ENCODE measurements around the gene ANKRD31.
A peak's percentile ranks its signal among the peaks of the same experiment; 100 is the strongest.

Gene ANKRD31

DNA sequence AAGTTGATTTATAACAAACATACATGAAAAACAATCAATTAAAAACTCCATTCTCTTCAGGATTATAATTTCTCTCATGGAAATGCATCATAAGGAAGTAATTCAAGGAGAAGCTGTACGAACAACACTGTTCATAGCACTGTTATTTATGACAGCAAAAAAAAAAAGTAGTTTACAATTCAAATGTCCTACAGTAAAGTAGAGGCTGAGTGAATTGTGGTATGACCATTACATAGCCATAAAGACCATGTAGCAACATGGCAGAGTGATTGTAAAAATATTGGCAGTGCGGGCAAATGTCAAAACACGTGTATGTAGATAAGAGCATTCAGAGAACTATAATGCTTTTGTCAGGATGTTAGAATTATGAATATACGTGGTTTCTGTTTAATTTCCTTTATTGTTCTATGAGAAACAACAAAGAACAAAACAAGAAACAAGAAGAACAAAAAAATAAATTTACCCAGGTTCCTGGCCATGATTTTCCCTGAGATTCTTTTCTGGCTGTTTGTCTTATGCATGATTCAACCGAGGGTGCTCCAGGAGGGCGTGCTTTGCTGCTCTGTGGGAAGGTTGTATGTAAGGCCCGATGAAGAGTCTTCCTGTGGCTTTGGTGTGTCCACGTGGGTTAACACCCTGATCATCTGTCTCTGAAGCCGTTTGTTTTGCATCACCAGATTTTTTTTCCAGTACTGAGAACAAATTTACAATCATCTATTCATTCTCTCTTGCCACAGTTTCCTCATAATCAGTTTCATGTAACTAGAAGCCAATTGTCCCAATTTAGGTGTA is 213.1 kb downstream of the ANKRD31 start:
- DNase-seq, result peak; percentile 23

DNA sequence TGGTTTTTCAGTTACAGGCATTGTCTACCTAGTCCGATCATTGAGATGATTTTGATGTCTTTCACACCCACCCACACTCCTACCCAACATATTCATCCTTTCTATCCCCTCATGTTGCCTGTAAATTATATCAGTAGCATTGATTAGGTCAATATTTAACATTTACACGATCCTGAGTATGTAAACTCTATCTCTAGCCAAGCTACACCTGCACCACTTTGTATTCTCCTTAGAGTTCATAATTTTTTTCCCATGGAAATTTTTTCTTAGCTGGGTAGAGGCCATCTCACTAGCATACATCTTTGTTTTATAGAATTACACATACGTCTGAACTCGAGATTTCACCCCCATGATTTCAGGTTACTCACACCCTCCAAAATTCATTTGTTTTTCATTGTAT is 214.9 kb downstream of the ANKRD31 start:
- DNase-seq, result no peak

DNA sequence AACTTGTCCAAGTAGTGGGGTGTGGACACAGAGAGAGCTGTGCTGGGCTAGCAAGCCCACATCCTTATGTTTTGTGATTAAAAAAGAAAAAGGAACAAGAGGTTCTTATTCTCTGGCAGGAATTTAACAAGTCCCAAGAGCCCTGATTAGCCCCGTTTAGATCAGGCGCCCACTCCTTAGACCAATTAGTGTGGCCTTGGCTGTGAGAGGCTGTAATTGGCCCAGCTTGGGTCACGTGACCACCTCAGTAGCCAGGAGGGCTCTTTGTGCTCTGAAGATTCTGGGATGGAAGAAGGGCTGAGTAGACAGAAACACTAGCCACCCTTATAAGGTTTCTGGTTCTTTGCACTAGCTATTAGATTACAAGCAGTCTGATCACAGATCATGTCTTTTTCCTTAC is 215.5 kb downstream of the ANKRD31 start:
- DNase-seq, result no peak

DNA sequence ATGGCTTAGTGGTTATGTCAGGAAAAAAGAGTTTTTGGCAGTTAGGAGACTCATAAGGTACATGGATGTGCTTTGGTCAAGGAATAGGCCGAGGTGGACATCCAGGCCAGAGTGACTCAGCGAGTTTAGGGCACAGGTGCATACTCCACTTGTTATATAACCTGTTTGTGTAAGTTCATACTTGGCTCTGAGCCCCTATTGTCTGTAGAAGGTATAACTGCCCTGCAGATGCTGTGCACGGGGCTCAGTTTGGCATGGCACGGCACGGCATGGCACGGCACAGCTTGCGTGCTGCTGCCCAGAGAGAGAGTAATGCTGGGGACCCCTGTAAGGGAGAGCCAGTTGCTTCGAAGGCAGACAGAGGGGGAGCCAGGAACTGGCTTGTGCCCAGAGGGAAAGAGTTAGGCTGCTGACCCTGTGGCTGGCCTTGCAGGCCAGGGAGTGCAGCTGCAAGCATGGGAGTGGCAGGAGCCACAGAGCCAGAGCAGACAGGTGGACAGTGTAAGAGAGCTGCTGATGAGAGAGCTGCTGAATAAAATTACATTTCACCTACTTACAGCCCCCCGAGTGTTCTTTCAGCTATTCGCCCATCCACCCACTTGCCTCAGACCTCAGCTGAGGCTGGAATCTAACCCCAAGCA is 216.5 kb downstream of the ANKRD31 start:
- no peak for DNase-seq

DNA sequence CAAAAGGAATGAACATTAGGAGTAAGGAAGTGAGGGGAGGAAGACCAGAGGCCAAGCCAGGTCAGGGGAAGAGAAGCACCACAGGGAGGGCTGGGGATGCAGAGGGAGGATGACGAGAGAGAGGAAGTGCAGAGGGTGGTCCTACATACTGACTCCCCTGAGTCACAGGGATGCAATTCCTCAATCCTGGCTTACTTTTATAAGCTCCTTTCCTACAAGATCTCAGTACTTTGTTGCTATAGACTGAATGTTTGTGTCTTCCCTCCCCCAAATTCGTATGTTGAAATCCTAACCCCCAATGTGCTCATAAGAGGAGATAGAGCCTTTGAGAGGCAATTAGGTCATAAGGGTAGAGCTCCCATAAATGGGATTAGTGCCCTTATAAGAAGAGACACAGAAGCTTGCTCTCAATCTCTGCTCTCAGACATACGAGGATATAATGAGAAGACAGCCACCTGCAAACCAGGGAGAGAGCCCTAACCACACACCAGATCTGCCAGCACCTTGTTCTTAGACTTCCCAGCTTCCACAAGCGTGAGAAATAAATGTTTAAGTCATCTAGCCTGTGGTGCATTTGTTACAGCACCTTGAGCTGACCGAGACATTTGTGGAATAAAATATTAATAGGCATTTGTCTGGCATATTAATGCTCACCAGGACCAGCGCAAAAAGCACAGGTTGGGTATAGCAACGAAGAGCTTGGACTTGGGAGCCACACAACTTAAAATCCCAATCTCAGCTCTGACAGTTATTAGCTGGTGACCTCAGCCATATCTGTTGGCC is 217.7 kb downstream of the ANKRD31 start:
- no peak for DNase-seq

Data from stimulated activated CD4-positive, alpha-beta T cell treated with anti-CD3 and anti-CD28 coated beads, Interleukin-1b, Interleukin-23, amount 100 ng/mL, for 48 hours (primary cell).